Measurements from ENCODE around the gene ZNF354C.

GRCh38 chr5:179113143-179113530 is 53.0 kb downstream of the ZNF354C start:
- TF ChIP-seq, protein P1, sequence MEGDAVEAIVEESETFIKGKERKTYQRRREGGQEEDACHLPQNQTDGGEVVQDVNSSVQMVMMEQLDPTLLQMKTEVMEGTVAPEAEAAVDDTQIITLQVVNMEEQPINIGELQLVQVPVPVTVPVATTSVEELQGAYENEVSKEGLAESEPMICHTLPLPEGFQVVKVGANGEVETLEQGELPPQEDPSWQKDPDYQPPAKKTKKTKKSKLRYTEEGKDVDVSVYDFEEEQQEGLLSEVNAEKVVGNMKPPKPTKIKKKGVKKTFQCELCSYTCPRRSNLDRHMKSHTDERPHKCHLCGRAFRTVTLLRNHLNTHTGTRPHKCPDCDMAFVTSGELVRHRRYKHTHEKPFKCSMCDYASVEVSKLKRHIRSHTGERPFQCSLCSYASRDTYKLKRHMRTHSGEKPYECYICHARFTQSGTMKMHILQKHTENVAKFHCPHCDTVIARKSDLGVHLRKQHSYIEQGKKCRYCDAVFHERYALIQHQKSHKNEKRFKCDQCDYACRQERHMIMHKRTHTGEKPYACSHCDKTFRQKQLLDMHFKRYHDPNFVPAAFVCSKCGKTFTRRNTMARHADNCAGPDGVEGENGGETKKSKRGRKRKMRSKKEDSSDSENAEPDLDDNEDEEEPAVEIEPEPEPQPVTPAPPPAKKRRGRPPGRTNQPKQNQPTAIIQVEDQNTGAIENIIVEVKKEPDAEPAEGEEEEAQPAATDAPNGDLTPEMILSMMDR (IDR thresholded peaks at IDR 0.05): no peak
- no peak for TF ChIP-seq EZH2phosphoT487 (IDR thresholded peaks at IDR 0.05)

Data from neural progenitor cell (in vitro differentiated cells).